ENCODE measurements around the gene NTSR2. TPM values are rescaled to one million over a fixed set of nuclear protein-coding genes. Genes with fewer than 3 reads are reported as not detected.

Gene NTSR2
- total and polyA plus RNA-seq, 7 donors: 0.04 to 0.60 TPM; not detected in 5

DNA sequence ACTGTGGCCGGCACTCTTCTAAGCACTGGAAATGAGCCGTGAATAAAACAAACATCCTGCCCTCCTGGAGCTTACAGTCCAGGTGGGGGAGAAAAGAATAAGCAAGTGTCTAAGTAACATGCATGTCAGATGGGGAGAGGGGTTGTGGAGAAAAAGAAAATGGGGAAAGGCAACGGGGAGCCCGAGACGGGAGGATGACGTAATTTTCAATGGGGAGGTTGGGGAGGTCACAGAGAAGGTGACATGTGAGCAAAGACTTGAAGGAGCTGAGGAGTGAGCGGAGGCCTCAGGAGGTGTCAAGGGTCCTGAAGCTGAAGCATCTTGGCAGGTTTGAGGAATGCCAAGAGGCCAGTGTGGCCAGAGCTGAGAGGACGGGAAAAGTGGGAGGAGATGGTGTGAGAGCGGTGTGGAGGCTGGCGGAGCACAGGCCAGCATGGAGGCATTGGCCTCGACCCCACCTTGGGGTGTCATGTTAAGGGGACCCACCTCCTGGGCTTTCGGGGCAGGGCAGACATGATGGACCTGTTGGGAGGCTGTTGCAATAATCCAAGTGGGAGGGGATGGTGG, 15.0 kb upstream of the NTSR2 start:
- peaks cover 0 to 17% (median 16%) of the 10 kb centered on the region in 4 donors for H3K4me1 ChIP-seq
- peak; percentile 35 for DNase-seq
- H3K27me3 ChIP-seq: no peaks in the 10 kb centered on the region
- WGBS, 2 donors: 86 to 89% methylated on average over 12 of the region's 12 CpGs
- no peak overlapping the region for H3K27ac ChIP-seq
- TF ChIP-seq POLR2AphosphoS5 (IDR thresholded peaks at IDR 0.05): no peak
- TF ChIP-seq POLR2A (IDR thresholded peaks at IDR 0.05): no peak
- TF ChIP-seq EP300 (IDR thresholded peaks at IDR 0.05): no peak
- TF ChIP-seq, protein P1, sequence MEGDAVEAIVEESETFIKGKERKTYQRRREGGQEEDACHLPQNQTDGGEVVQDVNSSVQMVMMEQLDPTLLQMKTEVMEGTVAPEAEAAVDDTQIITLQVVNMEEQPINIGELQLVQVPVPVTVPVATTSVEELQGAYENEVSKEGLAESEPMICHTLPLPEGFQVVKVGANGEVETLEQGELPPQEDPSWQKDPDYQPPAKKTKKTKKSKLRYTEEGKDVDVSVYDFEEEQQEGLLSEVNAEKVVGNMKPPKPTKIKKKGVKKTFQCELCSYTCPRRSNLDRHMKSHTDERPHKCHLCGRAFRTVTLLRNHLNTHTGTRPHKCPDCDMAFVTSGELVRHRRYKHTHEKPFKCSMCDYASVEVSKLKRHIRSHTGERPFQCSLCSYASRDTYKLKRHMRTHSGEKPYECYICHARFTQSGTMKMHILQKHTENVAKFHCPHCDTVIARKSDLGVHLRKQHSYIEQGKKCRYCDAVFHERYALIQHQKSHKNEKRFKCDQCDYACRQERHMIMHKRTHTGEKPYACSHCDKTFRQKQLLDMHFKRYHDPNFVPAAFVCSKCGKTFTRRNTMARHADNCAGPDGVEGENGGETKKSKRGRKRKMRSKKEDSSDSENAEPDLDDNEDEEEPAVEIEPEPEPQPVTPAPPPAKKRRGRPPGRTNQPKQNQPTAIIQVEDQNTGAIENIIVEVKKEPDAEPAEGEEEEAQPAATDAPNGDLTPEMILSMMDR (IDR thresholded peaks at IDR 0.05): no peak
- H3K9me3 ChIP-seq: no peaks in the 10 kb centered on the region
- H3K36me3 ChIP-seq: no peaks in the 10 kb centered on the region
- no peak overlapping the region for H3K4me3 ChIP-seq
- intact Hi-C loops (cut with DNase I): loop anchor here (5.0 kb wide), 1 partner anchor 208 kb away; no protein-coding TSS in a partner anchor

DNA sequence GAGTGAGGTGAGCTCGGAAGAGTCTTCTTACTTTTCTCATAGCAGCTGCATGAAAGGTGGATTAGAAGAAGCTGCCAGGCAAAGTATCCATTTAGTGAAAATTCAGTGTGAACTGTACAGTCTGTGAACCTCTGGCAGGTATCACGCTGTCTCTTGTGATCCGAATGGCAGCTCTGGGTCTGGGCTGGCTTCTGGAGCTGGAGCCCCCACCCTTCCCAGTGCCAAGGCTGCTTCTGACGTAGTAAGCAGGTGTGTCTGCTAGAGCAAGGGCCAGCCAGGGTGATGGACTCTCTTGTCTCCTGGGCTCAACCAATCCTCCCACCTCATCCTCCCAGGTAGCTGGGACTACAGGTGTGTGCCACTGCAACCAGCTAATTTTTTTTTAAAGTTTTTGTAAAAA, 14.0 kb upstream of the NTSR2 start:
- intact Hi-C loops (cut with DNase I): loop anchor here (5.0 kb wide), 1 partner anchor 207 kb away; no protein-coding TSS in a partner anchor
- H3K4me3 ChIP-seq: no peak overlapping the region
- TF ChIP-seq, protein P1 (IDR thresholded peaks at IDR 0.05): no peak
- no peak for TF ChIP-seq POLR2AphosphoS5 (IDR thresholded peaks at IDR 0.05)
- no peak for TF ChIP-seq EP300 (IDR thresholded peaks at IDR 0.05)
- no peak for TF ChIP-seq POLR2A (IDR thresholded peaks at IDR 0.05)
- H3K27me3 ChIP-seq: peaks cover 0 to 6% (median 0%) of the 10 kb centered on the region in 3 donors
- no peak overlapping the region for H3K27ac ChIP-seq
- no peaks in the 10 kb centered on the region for H3K36me3 ChIP-seq
- H3K9me3 ChIP-seq: no peaks in the 10 kb centered on the region
- 50 to 80% methylated on average over 4 of the region's 4 CpGs for WGBS, 2 donors
- peak; percentile 26 for DNase-seq
- peaks cover 0 to 14% (median 13%) of the 10 kb centered on the region in 4 donors for H3K4me1 ChIP-seq

DNA sequence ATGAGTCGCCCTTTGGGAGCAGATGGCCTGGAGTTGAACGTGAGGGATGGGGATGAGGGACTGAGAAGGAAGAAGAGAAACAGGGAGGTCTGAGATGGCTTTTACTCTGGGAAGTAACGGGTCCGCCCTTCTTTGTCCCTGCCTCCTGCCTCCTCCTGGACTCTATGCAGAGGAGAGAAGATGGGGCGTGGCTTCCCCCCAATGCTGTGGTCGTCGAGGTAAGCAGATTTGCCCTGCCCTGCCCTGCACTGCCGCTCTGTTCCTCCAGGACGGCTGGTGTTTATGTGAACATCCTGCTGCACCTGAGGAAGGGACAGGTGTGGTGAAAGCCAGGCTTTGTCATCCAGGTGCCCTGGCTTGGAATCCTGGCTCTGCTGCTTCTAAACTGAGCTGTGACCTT, 13.5 kb upstream of the NTSR2 start:
- WGBS, 2 donors: 20 to 37% methylated on average over 9 of the region's 9 CpGs
- DNase-seq: peak; percentile 30

DNA sequence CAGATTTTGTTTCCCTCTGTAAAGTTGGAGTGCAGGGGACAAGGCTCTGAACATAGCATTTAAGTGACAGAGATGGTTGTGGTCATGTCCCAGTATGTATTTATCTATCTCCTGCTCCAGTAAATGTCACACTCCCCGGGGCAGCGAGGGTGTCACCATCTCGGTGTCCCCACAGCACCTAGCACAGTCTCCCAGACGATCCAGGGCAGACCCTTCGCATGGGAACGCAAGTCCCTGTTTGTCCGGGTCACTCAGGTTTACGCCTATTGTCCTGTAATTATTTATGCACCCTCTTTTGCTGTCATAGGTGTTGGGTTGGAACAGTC, 12.6 kb upstream of the NTSR2 start:
- WGBS, 2 donors: 88 to 91% methylated on average over 8 of the region's 8 CpGs
- TF ChIP-seq POLR2A (IDR thresholded peaks at IDR 0.05): no peak
- TF ChIP-seq, protein P1 (IDR thresholded peaks at IDR 0.05): no peak
- TF ChIP-seq POLR2AphosphoS5 (IDR thresholded peaks at IDR 0.05): no peak
- TF ChIP-seq EP300 (IDR thresholded peaks at IDR 0.05): no peak
- Histone ChIP-seq H3K9me3 (no peaks in the 10 kb centered on the region), H3K27me3 (peaks cover 0 to 18% (median 2%) of the 10 kb centered on the region in 3 donors), H3K4me1 (no peaks in the 10 kb centered on the region), H3K27ac (no peak overlapping the region), H3K36me3 (no peaks in the 10 kb centered on the region), H3K4me3 (no peak overlapping the region)
- intact Hi-C loops (cut with DNase I): loop anchor here (5.0 kb wide), 1 partner anchor 205 kb away; no protein-coding TSS in a partner anchor
- DNase-seq: peak; percentile 1

More for the DNA sequence above, 13.5 kb upstream of the NTSR2 start:
- Histone ChIP-seq H3K9me3 (no peaks in the 10 kb centered on the region), H3K27ac (no peak overlapping the region), H3K36me3 (no peaks in the 10 kb centered on the region), H3K4me3 (no peak overlapping the region), H3K4me1 (peaks cover 0 to 9% (median 8%) of the 10 kb centered on the region in 4 donors), H3K27me3 (peaks cover 0 to 9% (median 0%) of the 10 kb centered on the region in 3 donors)
- TF ChIP-seq POLR2AphosphoS5 (IDR thresholded peaks at IDR 0.05) (no peak), POLR2A (IDR thresholded peaks at IDR 0.05) (no peak), EP300 (IDR thresholded peaks at IDR 0.05) (no peak)
- TF ChIP-seq, protein P1 (IDR thresholded peaks at IDR 0.05): no peak
- intact Hi-C loops (cut with DNase I): loop anchor here (5.0 kb wide), 1 partner anchor 206 kb away; no protein-coding TSS in a partner anchor
